Right lobe of liver (tissue), 6 donors: ENCODE data around the gene NTM. TPM values are rescaled to one million over a fixed set of nuclear protein-coding genes. Genes with fewer than 3 reads are reported as not detected.

ENCODE experiments used
- ATAC-seq, 4 donors: fragments of 200-7000 bp; cut with Tn5 transposase; one replicate each; pipeline ENCODE4 v1.9.1; 2020; ENCODE audit warnings: mild to moderate bottlenecking in 4 of 4, moderate library complexity in 4 of 4
- DNase-seq, 3 donors: peaks; one replicate each; pipeline ENCODE4 v3.0.0-alpha.2; 2020
- H3K27ac ChIP-seq, 3 donors: fragments of 200-600 bp; one replicate each; pipeline ENCODE4 v1.8.0; 2022
- H3K27me3 ChIP-seq, 2 donors: fragments of 200-600 bp; one replicate each; pipeline ENCODE4 v1.8.0; 2022
- H3K36me3 ChIP-seq, 4 donors: fragments of 200-600 bp; sonication (generic) in 1 of 4; one replicate each; pipeline versions ENCODE4 v1.5.1 to v1.8.0; 2017 to 2022; ENCODE audit warnings: control low read depth in 1 of 4
- H3K4me1 ChIP-seq, 4 donors: fragments of 200-600 bp; sonication (generic) in 1 of 4; one replicate each; pipeline versions ENCODE4 v1.5.1 to v1.8.0; 2017 to 2022; ENCODE audit warnings: control low read depth in 1 of 4
- H3K4me3 ChIP-seq, 3 donors: fragments of 200-600 bp; one replicate each; pipeline ENCODE4 v1.8.0; 2022
- H3K9me3 ChIP-seq, 4 donors: fragments of 200-600 bp; sonication (generic) in 1 of 4; one replicate each; pipeline versions ENCODE4 v1.5.1 to v1.8.0; 2017 to 2022; ENCODE audit warnings: control low read depth in 1 of 4
- POLR2A ChIP-seq: fragments of 450-650 bp; IDR thresholded peaks from one replicate; pipeline ENCODE4 v1.6.1; 2017; ENCODE audit warnings: antibody characterized with exemption, mild to moderate bottlenecking
- WGBS: methylation state at CpG from one replicate; pipeline ENCODE4 v1.1.6; 2018; ENCODE audit warnings: low coverage, low lambda C conversion rate; ENCODE audit not compliant: insufficient coverage; ENCODE audit errors: missing lambda C conversion rate; 5-methylcytosine and 5-hydroxymethylcytosine counted together
- intact Hi-C, 2 donors: fragments of 100-400 bp; cut with DNase I; formaldehyde crosslinking; loops; one replicate each; pipeline versions ENCODE4 v1.11.2 to v1.14.1; 2022
- total RNA-seq, 6 experiments: library from RNA; depleted of rRNA in 2 of 6; stranded (reverse); fragments of >200 nt in 2 of 6; fragmentation: NEBNext Ultra II Directional in 3 of 6; extraction: Animal tissue kit (Norgen Biotek cat#: 25700) in 3 of 6; gene quantifications; one replicate each; pipeline versions ENCODE4 v1.1.0 to v1.2.4, GENCODE V29; 2016 to 2023
- TF ChIP-seq, protein P1 (sequence below), 4 donors: fragments of 200-600 bp in 3 of 4; fragments of 450-650 bp in 1 of 4; IDR thresholded peaks; one replicate each; pipeline versions ENCODE4 v1.5.1 to v1.8.0; 2016 to 2022; ENCODE audit warnings: antibody characterized with exemption in 4 of 4, mild to moderate bottlenecking in 2 of 4
- donor health status: DM: no; HTN: yes; CAD: no.
- donor health status: DM: no; HTN: no; CAD: no.
- donor health status: DM: no; HTN: no; CAD: no.
- donor health status: DM: no; HTN: yes; CAD: no.
- donor health status: DM: no; HTN: yes; CAD: no.

The NTM gene
- total RNA-seq, 6 experiments from 2014 or later = 0.35 TPM; not detected in 5

DNA sequence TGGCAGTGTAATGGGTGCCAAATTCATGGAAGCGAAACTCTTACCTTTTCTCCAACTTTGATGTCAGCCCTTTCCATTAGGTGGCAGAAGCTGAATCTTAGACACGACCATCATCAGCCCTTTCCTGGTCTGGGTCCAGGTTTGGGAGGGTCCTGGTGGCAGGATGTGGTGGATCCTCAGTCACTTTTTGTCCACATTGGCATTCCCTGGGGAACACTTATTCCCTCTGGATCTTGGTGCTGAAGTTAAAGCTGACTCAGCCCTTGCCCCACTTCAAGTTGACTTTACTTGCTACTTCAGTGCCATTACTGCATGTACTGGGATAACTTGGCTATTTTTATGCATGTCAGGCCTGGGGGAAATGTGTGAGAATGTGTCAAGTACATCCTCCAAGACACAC lies 16.6 kb upstream of the NTM start:
- H3K9me3 ChIP-seq = no peaks in the 10 kb centered on the region
- H3K27ac ChIP-seq = no peak overlapping the region
- TF ChIP-seq, protein P1, sequence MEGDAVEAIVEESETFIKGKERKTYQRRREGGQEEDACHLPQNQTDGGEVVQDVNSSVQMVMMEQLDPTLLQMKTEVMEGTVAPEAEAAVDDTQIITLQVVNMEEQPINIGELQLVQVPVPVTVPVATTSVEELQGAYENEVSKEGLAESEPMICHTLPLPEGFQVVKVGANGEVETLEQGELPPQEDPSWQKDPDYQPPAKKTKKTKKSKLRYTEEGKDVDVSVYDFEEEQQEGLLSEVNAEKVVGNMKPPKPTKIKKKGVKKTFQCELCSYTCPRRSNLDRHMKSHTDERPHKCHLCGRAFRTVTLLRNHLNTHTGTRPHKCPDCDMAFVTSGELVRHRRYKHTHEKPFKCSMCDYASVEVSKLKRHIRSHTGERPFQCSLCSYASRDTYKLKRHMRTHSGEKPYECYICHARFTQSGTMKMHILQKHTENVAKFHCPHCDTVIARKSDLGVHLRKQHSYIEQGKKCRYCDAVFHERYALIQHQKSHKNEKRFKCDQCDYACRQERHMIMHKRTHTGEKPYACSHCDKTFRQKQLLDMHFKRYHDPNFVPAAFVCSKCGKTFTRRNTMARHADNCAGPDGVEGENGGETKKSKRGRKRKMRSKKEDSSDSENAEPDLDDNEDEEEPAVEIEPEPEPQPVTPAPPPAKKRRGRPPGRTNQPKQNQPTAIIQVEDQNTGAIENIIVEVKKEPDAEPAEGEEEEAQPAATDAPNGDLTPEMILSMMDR (IDR thresholded peaks at IDR 0.05) = no peak
- no peak for TF ChIP-seq POLR2A
- no peaks in the 10 kb centered on the region for H3K27me3 ChIP-seq
- ATAC-seq (no peak), DNase-seq (no peak)
- H3K4me3 ChIP-seq = no peak overlapping the region
- 18% methylated on average over 1 of the region's 2 CpGs for WGBS
- intact Hi-C loops = no loop called here
- H3K36me3 ChIP-seq = no peaks in the 10 kb centered on the region
- H3K4me1 ChIP-seq = no peaks in the 10 kb centered on the region

DNA sequence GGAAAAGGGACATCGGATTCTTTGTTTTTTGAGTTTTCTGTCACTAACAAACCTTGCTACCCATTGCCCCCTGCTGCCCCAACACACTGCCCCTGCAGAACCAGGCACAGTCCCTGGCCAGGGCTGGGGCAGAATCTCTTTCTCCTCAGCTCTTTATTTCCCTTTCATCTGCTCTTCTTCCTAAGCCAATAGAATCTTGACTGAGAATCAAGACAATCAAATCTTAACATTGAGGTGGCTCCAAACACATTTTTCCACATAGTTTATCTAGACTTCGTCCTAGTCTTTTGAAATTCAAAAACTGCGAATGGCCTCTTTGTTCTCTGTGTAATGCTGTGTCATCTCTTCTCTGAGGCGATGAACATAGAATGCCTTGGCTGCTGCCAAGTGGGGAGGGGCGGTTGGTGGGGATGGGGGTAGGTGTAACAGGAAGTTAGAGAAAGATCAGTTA lies 16.1 kb upstream of the NTM start:
- no peak for DNase-seq
- Histone ChIP-seq H3K4me1 (no peaks in the 10 kb centered on the region), H3K27me3 (no peaks in the 10 kb centered on the region), H3K9me3 (no peaks in the 10 kb centered on the region), H3K27ac (no peak overlapping the region), H3K36me3 (no peaks in the 10 kb centered on the region), H3K4me3 (no peak overlapping the region)
- no peak for TF ChIP-seq POLR2A
- TF ChIP-seq, protein P1 (IDR thresholded peaks at IDR 0.05) = no peak
- intact Hi-C loops = no loop called here
- no peak for ATAC-seq
- WGBS = 22% methylated on average over 5 of the region's 5 CpGs

DNA sequence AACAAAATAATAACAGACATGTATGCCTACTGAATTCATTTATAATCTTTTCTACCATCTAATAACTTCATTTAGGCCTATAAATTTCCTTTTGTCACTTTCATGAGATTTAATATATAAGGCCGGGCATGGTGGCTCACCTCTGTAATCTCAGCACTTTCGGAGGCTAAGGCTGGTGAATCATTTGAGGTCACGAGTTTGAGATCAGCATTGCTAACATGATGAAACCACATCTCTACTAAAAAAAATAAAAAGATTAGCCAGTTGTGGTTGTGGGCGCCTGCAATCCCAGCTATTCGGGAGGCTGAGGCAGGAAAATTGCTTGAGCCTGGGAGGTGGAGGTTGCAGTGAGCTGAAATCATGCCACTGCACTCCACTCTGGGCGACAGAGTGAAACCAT lies 14.2 kb upstream of the NTM start:
- WGBS = 69% methylated on average over 6 of the region's 6 CpGs
- H3K27ac ChIP-seq = no peak overlapping the region
- H3K4me3 ChIP-seq = no peak overlapping the region
- ATAC-seq (no peak), DNase-seq (no peak)
- no peaks in the 10 kb centered on the region for H3K4me1 ChIP-seq
- intact Hi-C loops = no loop called here
- TF ChIP-seq, protein P1 (IDR thresholded peaks at IDR 0.05) = no peak
- TF ChIP-seq POLR2A = no peak
- no peaks in the 10 kb centered on the region for H3K27me3 ChIP-seq
- H3K36me3 ChIP-seq = no peaks in the 10 kb centered on the region
- H3K9me3 ChIP-seq = no peaks in the 10 kb centered on the region

DNA sequence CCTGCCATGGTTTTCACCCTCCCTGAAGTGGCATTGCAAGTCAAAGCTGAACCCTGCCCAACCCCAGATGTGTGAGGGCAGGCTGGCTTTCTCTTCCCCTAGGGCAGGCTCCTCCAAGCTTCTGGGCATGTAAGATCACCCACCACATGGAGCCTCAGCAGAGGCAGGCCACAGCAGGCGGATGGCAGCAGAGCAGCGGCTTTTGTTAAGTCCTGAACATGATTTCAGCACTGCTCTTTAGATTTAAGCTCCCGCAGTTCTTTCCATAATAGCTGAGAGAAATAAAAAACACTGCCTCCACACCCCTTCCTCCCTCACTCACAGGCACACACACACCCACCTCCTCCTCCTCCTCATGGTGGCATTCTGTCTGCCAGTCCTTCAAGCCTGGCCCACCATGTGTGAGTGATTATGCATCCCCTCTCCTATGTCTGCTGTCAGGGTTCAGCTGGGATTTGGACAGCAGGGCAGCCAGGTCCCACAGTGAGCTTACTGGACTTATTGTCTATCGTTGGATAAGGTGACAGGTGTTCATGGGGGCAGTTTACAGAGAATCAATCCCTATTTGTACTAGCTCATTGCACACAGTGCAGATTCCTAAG lies 5.0 kb upstream of the NTM start:
- WGBS = 60% methylated on average over 1 of the region's 4 CpGs
- no peak overlapping the region for H3K27ac ChIP-seq
- intact Hi-C loops = no loop called here
- H3K36me3 ChIP-seq = no peaks in the 10 kb centered on the region
- peaks cover 0 to under 1% (median 0%) of the 10 kb centered on the region in 4 donors for H3K4me1 ChIP-seq
- H3K27me3 ChIP-seq = no peaks in the 10 kb centered on the region
- ATAC-seq (no peak), DNase-seq (no peak)
- TF ChIP-seq, protein P1 (IDR thresholded peaks at IDR 0.05) = no peak
- TF ChIP-seq POLR2A = no peak
- no peak overlapping the region for H3K4me3 ChIP-seq
- H3K9me3 ChIP-seq = no peaks in the 10 kb centered on the region
